ENCODE measurements around the gene SHBG.
"Not testable (repeated sequence)": the region's sequence is repeated elsewhere in the genome, so short reads cannot be mapped to it uniquely, and the experiment has no call there.

Gene SHBG

DNA sequence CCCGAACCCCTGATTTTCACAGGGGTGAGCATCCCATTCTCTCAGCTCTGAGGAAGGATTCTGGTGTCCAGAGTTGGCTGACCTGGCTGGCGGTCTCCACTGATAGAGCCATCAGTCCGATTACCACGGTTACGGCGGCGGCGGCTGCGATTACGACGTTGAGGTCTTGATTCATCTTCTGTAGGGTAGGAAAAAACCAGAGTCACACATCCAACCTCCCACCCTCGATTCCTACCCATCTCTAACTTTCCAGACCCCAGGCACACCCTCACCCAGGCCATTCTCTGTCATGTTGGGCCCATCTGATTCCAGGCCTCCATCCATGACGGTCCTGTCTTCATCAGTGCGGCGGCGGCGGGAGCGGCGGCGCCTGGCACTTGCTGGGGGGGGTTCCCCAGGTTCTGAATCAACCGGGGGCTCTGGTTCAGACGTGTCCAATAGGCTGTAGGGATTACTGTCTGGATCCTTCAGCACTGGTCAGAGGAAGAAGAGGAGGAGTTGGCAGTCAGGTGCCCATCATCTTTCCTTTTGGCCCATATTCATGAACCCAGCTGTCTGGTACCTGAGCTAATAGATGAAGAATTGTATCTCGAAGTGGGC lies 37.4 kb upstream of the SHBG start:
- no peak for DNase-seq (ENCODE audit: insufficient read length, low spot score)
- TF ChIP-seq, protein P1, sequence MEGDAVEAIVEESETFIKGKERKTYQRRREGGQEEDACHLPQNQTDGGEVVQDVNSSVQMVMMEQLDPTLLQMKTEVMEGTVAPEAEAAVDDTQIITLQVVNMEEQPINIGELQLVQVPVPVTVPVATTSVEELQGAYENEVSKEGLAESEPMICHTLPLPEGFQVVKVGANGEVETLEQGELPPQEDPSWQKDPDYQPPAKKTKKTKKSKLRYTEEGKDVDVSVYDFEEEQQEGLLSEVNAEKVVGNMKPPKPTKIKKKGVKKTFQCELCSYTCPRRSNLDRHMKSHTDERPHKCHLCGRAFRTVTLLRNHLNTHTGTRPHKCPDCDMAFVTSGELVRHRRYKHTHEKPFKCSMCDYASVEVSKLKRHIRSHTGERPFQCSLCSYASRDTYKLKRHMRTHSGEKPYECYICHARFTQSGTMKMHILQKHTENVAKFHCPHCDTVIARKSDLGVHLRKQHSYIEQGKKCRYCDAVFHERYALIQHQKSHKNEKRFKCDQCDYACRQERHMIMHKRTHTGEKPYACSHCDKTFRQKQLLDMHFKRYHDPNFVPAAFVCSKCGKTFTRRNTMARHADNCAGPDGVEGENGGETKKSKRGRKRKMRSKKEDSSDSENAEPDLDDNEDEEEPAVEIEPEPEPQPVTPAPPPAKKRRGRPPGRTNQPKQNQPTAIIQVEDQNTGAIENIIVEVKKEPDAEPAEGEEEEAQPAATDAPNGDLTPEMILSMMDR (IDR thresholded peaks at IDR 0.05; ENCODE audit: insufficient read depth, missing control alignments): no peak
- FAIRE-seq: no peak

DNA sequence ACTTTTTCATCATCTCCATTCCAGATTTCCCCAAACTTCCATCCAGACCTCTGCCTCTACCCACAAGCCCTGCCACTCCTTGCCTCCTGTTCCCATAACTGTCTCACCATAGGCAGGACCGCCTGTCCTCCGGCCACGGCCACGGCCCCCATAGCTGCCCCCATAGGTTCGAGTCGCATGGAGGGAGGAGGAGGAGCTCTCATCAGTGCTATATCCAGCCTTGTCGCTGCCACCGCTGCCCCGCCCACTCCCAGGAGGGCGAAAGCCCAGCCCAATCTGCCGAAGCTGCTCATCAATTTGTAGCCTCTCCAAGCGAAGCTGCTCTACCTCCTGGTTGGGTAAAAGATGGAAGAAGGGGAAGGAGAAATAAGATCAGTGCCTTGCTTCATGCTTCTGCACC lies 36.6 kb upstream of the SHBG start:
- TF ChIP-seq, protein P1 (IDR thresholded peaks at IDR 0.05; ENCODE audit: insufficient read depth, missing control alignments): no peak
- no peak for FAIRE-seq
- no peak for DNase-seq (ENCODE audit: insufficient read length, low spot score)

DNA sequence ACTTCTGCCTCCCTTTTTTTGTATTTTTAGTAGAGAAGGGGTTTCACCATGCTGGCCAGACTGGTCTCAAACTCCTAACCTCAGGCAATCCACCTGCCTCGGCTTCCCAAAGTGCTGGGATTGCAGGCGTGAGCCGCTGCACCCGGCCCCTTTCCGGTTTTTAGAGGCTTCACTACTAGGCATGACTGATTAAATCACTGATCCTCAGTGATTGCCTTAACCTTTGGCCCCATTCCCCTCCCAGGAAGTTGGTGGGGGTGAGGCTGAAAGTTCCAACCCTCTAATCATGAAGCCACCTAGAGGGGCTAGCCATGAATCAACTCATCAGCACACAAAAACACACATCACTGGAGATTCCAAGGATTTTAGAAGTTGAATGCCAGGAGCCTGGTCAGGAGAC lies 32.4 kb upstream of the SHBG start:
- not testable (repeated sequence) for FAIRE-seq; DNase-seq (ENCODE audit: insufficient read length, low spot score)

DNA sequence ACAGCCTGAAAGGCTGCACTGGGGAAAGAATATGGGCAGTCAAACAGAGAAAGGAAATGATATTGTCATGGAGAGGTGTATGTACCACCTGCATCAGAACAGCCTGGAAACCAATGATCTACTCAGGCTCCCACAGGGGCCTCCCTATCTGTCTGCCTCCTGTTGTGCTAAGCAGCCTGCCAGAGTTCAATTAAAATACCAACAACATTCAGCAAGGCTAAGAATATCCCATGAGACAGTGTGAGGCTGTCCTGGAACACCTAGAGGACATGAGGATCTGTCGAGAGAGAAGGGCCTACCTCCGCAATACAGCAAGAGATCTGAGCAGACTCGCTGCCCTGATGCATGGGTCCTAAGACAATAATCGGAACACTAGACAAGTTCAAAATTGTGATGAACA lies 23.7 kb upstream of the SHBG start:
- TF ChIP-seq, protein P1 (IDR thresholded peaks at IDR 0.05; ENCODE audit: insufficient read depth, missing control alignments): no peak
- DNase-seq (ENCODE audit: insufficient read length, low spot score): no peak
- FAIRE-seq: no peak

DNA sequence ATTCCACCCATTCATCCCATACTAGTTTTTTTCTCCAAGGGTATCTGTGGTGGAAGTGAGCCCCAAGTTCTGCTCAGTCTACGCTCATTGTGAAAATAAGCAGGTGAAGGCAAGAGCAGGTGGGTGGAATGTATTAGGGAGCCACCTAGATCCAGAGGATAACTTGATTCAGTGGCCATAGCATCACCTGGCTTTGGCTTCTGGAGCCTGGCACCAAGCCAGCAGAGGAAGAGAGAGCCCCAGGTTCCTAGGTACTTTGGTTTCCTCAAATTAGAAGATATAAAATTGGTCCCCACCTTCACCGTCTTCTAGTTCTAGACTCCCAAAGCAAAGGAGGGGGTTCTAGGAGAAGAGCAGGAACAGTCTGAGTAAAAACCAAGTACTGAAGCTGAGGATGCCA lies 19.3 kb upstream of the SHBG start:
- TF ChIP-seq, protein P1 (IDR thresholded peaks at IDR 0.05; ENCODE audit: insufficient read depth, missing control alignments): no peak
- no peak for FAIRE-seq
- no peak for DNase-seq (ENCODE audit: insufficient read length, low spot score)

DNA sequence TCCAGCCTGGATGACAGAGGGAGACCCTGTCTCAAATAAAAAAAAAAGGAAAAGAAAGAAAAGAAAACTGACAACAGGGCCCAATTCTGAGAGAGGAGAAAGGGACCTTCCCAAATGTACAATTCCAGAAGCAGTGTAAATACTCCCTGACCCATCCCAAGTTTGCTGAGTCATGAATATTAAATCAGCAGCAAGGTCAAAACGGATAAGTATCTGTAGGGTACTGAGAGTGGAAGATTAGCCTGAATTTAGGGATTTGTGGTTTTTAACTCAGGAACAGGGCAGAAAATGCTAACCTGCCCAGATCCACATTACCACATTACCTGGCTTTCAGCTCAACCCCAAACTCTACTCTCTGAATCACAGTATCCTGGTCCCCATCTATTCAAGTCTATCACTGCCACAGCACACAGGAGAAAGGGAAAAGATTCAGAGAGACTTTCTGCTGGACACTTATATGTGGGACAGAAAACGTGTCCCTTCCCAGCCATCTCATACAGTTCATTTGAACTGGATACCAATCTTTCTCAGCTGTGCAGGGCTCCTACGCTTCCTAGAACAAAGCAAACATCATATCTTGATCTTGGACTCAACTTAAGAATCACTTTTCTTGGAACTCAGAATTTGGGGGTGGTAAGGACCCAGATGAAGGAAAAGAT lies 18.2 kb upstream of the SHBG start:
- FAIRE-seq (no peak), DNase-seq (ENCODE audit: insufficient read length, low spot score) (no peak)
- TF ChIP-seq, protein P1 (IDR thresholded peaks at IDR 0.05; ENCODE audit: insufficient read depth, missing control alignments): no peak

DNA sequence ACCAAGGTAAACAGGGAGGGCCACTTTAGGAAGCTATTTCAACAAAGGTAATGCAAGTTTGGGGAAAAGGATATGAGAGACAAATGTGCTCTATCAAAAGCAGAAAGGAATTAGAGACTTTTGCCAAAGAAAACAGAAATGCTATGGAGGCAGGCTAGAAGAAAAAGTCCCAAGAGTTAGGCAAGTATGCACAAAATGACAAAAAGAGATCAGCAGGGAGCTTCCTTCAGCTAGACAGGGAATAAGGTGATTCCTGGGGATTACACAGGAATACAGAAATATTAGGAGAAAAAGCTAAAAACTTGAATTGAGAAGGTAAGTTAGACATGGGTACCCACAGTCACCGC lies 17.7 kb upstream of the SHBG start:
- DNase-seq (ENCODE audit: insufficient read length, low spot score): no peak
- FAIRE-seq: no peak

More for the DNA sequence above, 17.7 kb upstream of the SHBG start:
- TF ChIP-seq, protein P1 (IDR thresholded peaks at IDR 0.05; ENCODE audit: insufficient read depth, missing control alignments): no peak

All from D721Med (cell line).